Peyer's patch (tissue), 4 donors: ENCODE results near the gene CNTNAP2. TPM values are rescaled to one million over a fixed set of nuclear protein-coding genes. Genes with fewer than 3 reads are reported as not detected.

Experiments used
- DNase-seq, 3 donors: peaks; one replicate each; pipeline ENCODE4 v3.0.0-alpha.2; 2017 to 2019
- H3K27ac ChIP-seq, 4 donors: fragments of 200-600 bp; sonication (generic); one replicate each; pipeline ENCODE4 v1.5.1; 2016 to 2019
- H3K27me3 ChIP-seq, 2 donors: fragments of 200-600 bp; sonication (generic); one replicate each; pipeline ENCODE4 v1.5.1; 2019
- H3K36me3 ChIP-seq, 3 donors: fragments of 200-600 bp; sonication (generic); one replicate each; pipeline ENCODE4 v1.5.1; 2016 to 2019
- H3K4me1 ChIP-seq, 4 donors: fragments of 200-600 bp; sonication (generic); one replicate each; pipeline ENCODE4 v1.5.1; 2016 to 2019
- H3K4me3 ChIP-seq, 4 donors: fragments of 200-600 bp; sonication (generic); 1 replicate in 3 of 4; 2 replicates in 1 of 4; pipeline ENCODE4 v1.5.1; 2016 to 2019; ENCODE audit warnings: mild to moderate bottlenecking in 1 of 4
- H3K9me3 ChIP-seq, 4 donors: fragments of 200-600 bp; sonication (generic); one replicate each; pipeline ENCODE4 v1.5.1; 2016 to 2019; ENCODE audit warnings: mild to moderate bottlenecking in 1 of 4
- CTCF ChIP-seq, 6 experiments: fragments of 450-650 bp in 4 of 6; fragments of 200-600 bp in 2 of 6; sonication (generic) in 1 of 6; IDR thresholded peaks; one replicate each; pipeline ENCODE4 v1.5.1; 2017 to 2019; ENCODE audit warnings: antibody characterized with exemption in 6 of 6, mild to moderate bottlenecking in 3 of 6, moderate library complexity in 1 of 6
- POLR2A ChIP-seq, 2 donors: fragments of 450-650 bp; IDR thresholded peaks; one replicate each; pipeline ENCODE4 v1.5.1; 2017; ENCODE audit warnings: antibody characterized with exemption in 2 of 2, mild to moderate bottlenecking in 2 of 2, moderate library complexity in 2 of 2
- total RNA-seq, 4 donors: library from RNA; depleted of rRNA; stranded (reverse); fragments of >200 nt; gene quantifications; one replicate each; pipeline ENCODE4 v1.1.0, GENCODE V29; 2016

CNTNAP2 gene
- total RNA-seq, 4 donors from 2014 or later = 1.5 to 4.9 (median 3.6) TPM

GRCh38 chr7:147670759-147671158, 1554.2 kb downstream of the CNTNAP2 start:
- Histone ChIP-seq H3K27ac (no peak overlapping the region), H3K4me3 (no peak overlapping the region), H3K27me3 (no peaks in the 10 kb centered on the region), H3K9me3 (peaks cover 0 to 4% (median 0%) of the 10 kb centered on the region in 4 donors), H3K4me1 (no peaks in the 10 kb centered on the region), H3K36me3 (no peaks in the 10 kb centered on the region)
- DNase-seq = no peak
- no peak for TF ChIP-seq CTCF (IDR thresholded peaks at IDR 0.05)
- TF ChIP-seq POLR2A (IDR thresholded peaks at IDR 0.05) = no peak

- no peak overlapping the region for H3K27ac ChIP-seq
- H3K27me3 ChIP-seq = no peaks in the 10 kb centered on the region
- no peak for DNase-seq
- H3K9me3 ChIP-seq = peaks cover 0 to 4% (median 0%) of the 10 kb centered on the region in 4 donors
- H3K4me1 ChIP-seq = no peaks in the 10 kb centered on the region
- no peak for TF ChIP-seq CTCF (IDR thresholded peaks at IDR 0.05)
- no peaks in the 10 kb centered on the region for H3K36me3 ChIP-seq
- H3K4me3 ChIP-seq = no peak overlapping the region
Observed at GRCh38 chr7:147674705-147675104, 1558.1 kb downstream of the CNTNAP2 start.

GRCh38 chr7:147678943-147679342, 1562.3 kb downstream of the CNTNAP2 start:
- no peaks in the 10 kb centered on the region for H3K9me3 ChIP-seq
- TF ChIP-seq POLR2A (IDR thresholded peaks at IDR 0.05) (no peak), CTCF (IDR thresholded peaks at IDR 0.05) (no peak)
- no peak for DNase-seq
- H3K27ac ChIP-seq = no peak overlapping the region
- no peaks in the 10 kb centered on the region for H3K27me3 ChIP-seq
- H3K4me1 ChIP-seq = no peaks in the 10 kb centered on the region
- no peak overlapping the region for H3K4me3 ChIP-seq
- no peaks in the 10 kb centered on the region for H3K36me3 ChIP-seq

- no peaks in the 10 kb centered on the region for H3K36me3 ChIP-seq
- no peak for DNase-seq
- TF ChIP-seq CTCF (IDR thresholded peaks at IDR 0.05) = no peak
Observed at GRCh38 chr7:147681530-147681929, 1564.9 kb downstream of the CNTNAP2 start.

GRCh38 chr7:147700702-147701101, 1584.1 kb downstream of the CNTNAP2 start:
- no peak overlapping the region for H3K27ac ChIP-seq
- H3K27me3 ChIP-seq = no peaks in the 10 kb centered on the region
- H3K9me3 ChIP-seq = peaks cover 0 to 4% (median 0%) of the 10 kb centered on the region in 4 donors
- TF ChIP-seq CTCF (IDR thresholded peaks at IDR 0.05) (no peak), POLR2A (IDR thresholded peaks at IDR 0.05) (no peak)
- no peaks in the 10 kb centered on the region for H3K4me1 ChIP-seq
- no peak overlapping the region for H3K4me3 ChIP-seq
- no peak for DNase-seq
- no peaks in the 10 kb centered on the region for H3K36me3 ChIP-seq

More at GRCh38 chr7:147681530-147681929, 1564.9 kb downstream of the CNTNAP2 start:
- no peaks in the 10 kb centered on the region for H3K4me1 ChIP-seq
- H3K4me3 ChIP-seq = no peak overlapping the region
- no peaks in the 10 kb centered on the region for H3K27me3 ChIP-seq
- H3K27ac ChIP-seq = no peak overlapping the region
- H3K9me3 ChIP-seq = no peaks in the 10 kb centered on the region

GRCh38 chr7:147707926-147708325, 1591.3 kb downstream of the CNTNAP2 start:
- Histone ChIP-seq H3K9me3 (peaks cover 0 to 10% (median 0%) of the 10 kb centered on the region in 4 donors), H3K27ac (no peak overlapping the region), H3K4me1 (no peaks in the 10 kb centered on the region), H3K27me3 (no peaks in the 10 kb centered on the region), H3K36me3 (no peaks in the 10 kb centered on the region), H3K4me3 (no peak overlapping the region)
- no peak for DNase-seq
- no peak for TF ChIP-seq CTCF (IDR thresholded peaks at IDR 0.05)
- no peak for TF ChIP-seq POLR2A (IDR thresholded peaks at IDR 0.05)
